Endothelial cell (in vitro differentiated cells): Measurements from ENCODE around the gene ZGRF1. TPM values are rescaled to one million over a fixed set of nuclear protein-coding genes. Genes with fewer than 3 reads are reported as not detected.
"Not testable (repeated sequence)": the region's sequence is repeated elsewhere in the genome, so short reads cannot be mapped to it uniquely, and the experiment has no call there.

Source experiments
- DNase-seq: peaks from one replicate; pipeline ENCODE4 v3.0.0; 2021; ENCODE audit warnings: low spot score
- H3K27ac Mint-ChIP-seq: one replicate; pipeline ENCODE4 v1.8.0; 2021; ENCODE audit warnings: mixed read lengths, inconsistent platforms; ENCODE audit not compliant: unreplicated experiment
- H3K27me3 Mint-ChIP-seq: one replicate; pipeline ENCODE4 v1.8.0; 2021; ENCODE audit warnings: mild to moderate bottlenecking, moderate library complexity, mixed read lengths, inconsistent platforms; ENCODE audit not compliant: unreplicated experiment
- H3K36me3 Mint-ChIP-seq: one replicate; pipeline ENCODE4 v1.8.0; 2021; ENCODE audit warnings: mild to moderate bottlenecking, low read depth, mixed read lengths, inconsistent platforms; ENCODE audit not compliant: unreplicated experiment
- H3K4me1 Mint-ChIP-seq: one replicate; pipeline ENCODE4 v1.8.0; 2021; ENCODE audit warnings: mild to moderate bottlenecking, mixed read lengths, inconsistent platforms; ENCODE audit not compliant: unreplicated experiment
- H3K4me3 Mint-ChIP-seq: one replicate; pipeline ENCODE4 v1.8.0; 2021; ENCODE audit warnings: mild to moderate bottlenecking, mixed read lengths, inconsistent platforms; ENCODE audit not compliant: unreplicated experiment
- H3K9me3 Mint-ChIP-seq: one replicate; pipeline ENCODE4 v1.8.0; 2021; ENCODE audit warnings: mixed read lengths, inconsistent platforms; ENCODE audit not compliant: unreplicated experiment
- CTCF ChIP-seq: fragments of 200-600 bp; sonication (generic); IDR thresholded peaks from one replicate; pipeline ENCODE4 v1.5.0; 2021; ENCODE audit warnings: antibody characterized with exemption; ENCODE audit not compliant: unreplicated experiment
- total RNA-seq: library from RNA; stranded (reverse); fragmentation: NEBNext Ultra II Directional; extraction: Animal tissue kit (Norgen Biotek cat#: 25700); gene quantifications from one replicate; pipeline ENCODE4 v1.2.1, GENCODE V29; 2021; ENCODE audit not compliant: unreplicated experiment

ZGRF1 gene
- total RNA-seq, 1 donor from 2014 or later, result 15.6 TPM

- TF ChIP-seq CTCF, result no peak
- peaks cover 3% of the 10 kb centered on the region for H3K36me3 Mint-ChIP-seq
- H3K4me1 Mint-ChIP-seq, result peaks cover 13% of the 10 kb centered on the region
- peaks cover 25% of the 10 kb centered on the region for H3K27me3 Mint-ChIP-seq
- H3K9me3 Mint-ChIP-seq, result no peaks in the 10 kb centered on the region
- H3K4me3 Mint-ChIP-seq, result peak overlapping the region; percentile 89
- peak overlapping the region; percentile 59 for H3K27ac Mint-ChIP-seq
- peak; percentile 77 for DNase-seq
Observed at GRCh38 chr4:112523008-112523721, 113.5 kb downstream of the ZGRF1 start.

GRCh38 chr4:112522431-112522830, 114.3 kb downstream of the ZGRF1 start:
- H3K9me3 Mint-ChIP-seq, H3K27ac Mint-ChIP-seq, DNase-seq, H3K36me3 Mint-ChIP-seq, H3K4me3 Mint-ChIP-seq: not testable (repeated sequence)
- Mint-ChIP-seq H3K27me3 (peaks cover 29% of the 10 kb centered on the region), H3K4me1 (peaks cover 18% of the 10 kb centered on the region)

GRCh38 chr4:112521123-112522023, 115.3 kb downstream of the ZGRF1 start:
- Mint-ChIP-seq H3K4me3 (peak overlapping the region; percentile 72), H3K4me1 (peaks cover 22% of the 10 kb centered on the region), H3K9me3 (no peaks in the 10 kb centered on the region), H3K27ac (no peak overlapping the region), H3K36me3 (peaks cover 3% of the 10 kb centered on the region), H3K27me3 (peaks cover 37% of the 10 kb centered on the region)
- DNase-seq, result no peak
- TF ChIP-seq CTCF, result no peak

- no peaks in the 10 kb centered on the region for H3K9me3 Mint-ChIP-seq
- peak overlapping the region; percentile 72 for H3K4me3 Mint-ChIP-seq
- peaks cover 37% of the 10 kb centered on the region for H3K27me3 Mint-ChIP-seq
- H3K27ac Mint-ChIP-seq, result no peak overlapping the region
- H3K4me1 Mint-ChIP-seq, result peaks cover 27% of the 10 kb centered on the region
- TF ChIP-seq CTCF, result no peak
- no peak for DNase-seq
- peaks cover 3% of the 10 kb centered on the region for H3K36me3 Mint-ChIP-seq
Observed at GRCh38 chr4:112520598-112521122, 116.0 kb downstream of the ZGRF1 start.

GRCh38 chr4:112519689-112520597, 116.8 kb downstream of the ZGRF1 start:
- Mint-ChIP-seq H3K9me3 (no peaks in the 10 kb centered on the region), H3K4me3 (no peak overlapping the region), H3K4me1 (peaks cover 31% of the 10 kb centered on the region), H3K27me3 (peaks cover 39% of the 10 kb centered on the region), H3K27ac (no peak overlapping the region), H3K36me3 (peaks cover 3% of the 10 kb centered on the region)
- no peak for TF ChIP-seq CTCF
- DNase-seq, result no peak
